H9 (cell line): ENCODE results near the gene GOLGA6L6. TPM values are rescaled to one million over a fixed set of nuclear protein-coding genes. Genes with fewer than 3 reads are reported as not detected.
"Not testable (repeated sequence)": the region's sequence is repeated elsewhere in the genome, so short reads cannot be mapped to it uniquely, and the experiment has no call there.

Experiments
- DNase-seq: peaks from one replicate; pipeline ENCODE4 v3.0.0-alpha.2; 2017
- H2AFZ ChIP-seq: one replicate; pipeline ENCODE4 v1.6.1; 2013; ENCODE audit warnings: mild to moderate bottlenecking, low read length, control low read depth, moderate library complexity
- H2AK5ac ChIP-seq: 2 replicates; pipeline ENCODE4 v1.6.1; 2013; ENCODE audit warnings: low read length, control low read depth, mixed read lengths; ENCODE audit not compliant: insufficient read length
- H2BK120ac ChIP-seq: one replicate; pipeline ENCODE4 v1.6.1; 2013; ENCODE audit warnings: low read depth, mild to moderate bottlenecking, low read length, control low read depth, inconsistent platforms; ENCODE audit not compliant: poor library complexity, severe bottlenecking
- H2BK12ac ChIP-seq: 2 replicates; pipeline ENCODE4 v1.6.1; 2013; ENCODE audit warnings: low read length, control low read depth, mixed read lengths, low read depth; ENCODE audit not compliant: insufficient read length
- H2BK15ac ChIP-seq: 2 replicates; pipeline ENCODE4 v1.6.1; 2013; ENCODE audit warnings: low read depth, low read length, control low read depth
- H2BK20ac ChIP-seq: one replicate; pipeline ENCODE4 v1.6.1; 2013; ENCODE audit warnings: low read depth, mild to moderate bottlenecking, low read length, control low read depth, inconsistent platforms; ENCODE audit not compliant: poor library complexity, severe bottlenecking
- H2BK5ac ChIP-seq: 2 replicates; pipeline ENCODE4 v1.6.1; 2013; ENCODE audit warnings: low read length, control low read depth, mixed read lengths; ENCODE audit not compliant: insufficient read length
- H3K14ac ChIP-seq: 2 replicates; pipeline ENCODE4 v1.6.1; 2013; ENCODE audit warnings: low read length, control low read depth; ENCODE audit not compliant: insufficient read depth
- H3K18ac ChIP-seq: 2 replicates; pipeline ENCODE4 v1.6.1; 2013; ENCODE audit warnings: low read depth, mild to moderate bottlenecking, mixed read lengths, low read length, control low read depth; ENCODE audit not compliant: insufficient read length
- H3K23ac ChIP-seq: 2 replicates; pipeline ENCODE4 v1.6.1; 2013; ENCODE audit warnings: low read length, control low read depth, mixed read lengths, low read depth; ENCODE audit not compliant: insufficient read length
- H3K23me2 ChIP-seq: 2 replicates; pipeline ENCODE4 v1.6.1; 2013; ENCODE audit warnings: low read depth, mild to moderate bottlenecking, mixed read lengths, low read length, control low read depth; ENCODE audit not compliant: insufficient read length, poor library complexity, severe bottlenecking
- H3K27ac ChIP-seq: 2 replicates; pipeline ENCODE4 v1.5.1; 2013; ENCODE audit warnings: low read length, control low read depth, mixed read lengths, low read depth; ENCODE audit not compliant: insufficient read length
- H3K27me3 ChIP-seq: 2 replicates; pipeline ENCODE4 v1.6.1; 2013; ENCODE audit warnings: low read length, control low read depth, inconsistent platforms; ENCODE audit not compliant: insufficient read depth
- H3K4ac ChIP-seq: 2 replicates; pipeline ENCODE4 v1.6.1; 2013; ENCODE audit warnings: low read depth, mild to moderate bottlenecking, control low read depth, inconsistent platforms, low read length, moderate library complexity
- H3K4me1 ChIP-seq: 2 replicates; pipeline ENCODE4 v1.6.1; 2013; ENCODE audit warnings: low read length, control low read depth, inconsistent platforms; ENCODE audit not compliant: insufficient read depth
- H3K4me2 ChIP-seq: 2 replicates; pipeline ENCODE4 v1.6.1; 2013; ENCODE audit warnings: low read length, control low read depth, mixed read lengths; ENCODE audit not compliant: insufficient read length, insufficient read depth
- H3K56ac ChIP-seq: 2 replicates; pipeline ENCODE4 v1.6.1; 2013; ENCODE audit warnings: low read depth, mild to moderate bottlenecking, mixed read lengths, low read length, control low read depth; ENCODE audit not compliant: insufficient read length
- H3K79me1 ChIP-seq: 2 replicates; pipeline ENCODE4 v1.6.1; 2013; ENCODE audit warnings: low read depth, mild to moderate bottlenecking, moderate library complexity, low read length, control low read depth, inconsistent platforms; ENCODE audit not compliant: insufficient read depth, poor library complexity, severe bottlenecking
- H3K79me2 ChIP-seq: 2 replicates; pipeline ENCODE4 v1.6.1; 2013; ENCODE audit warnings: low read length, control low read depth, inconsistent platforms; ENCODE audit not compliant: insufficient read depth
- H3K9ac ChIP-seq: 2 replicates; pipeline ENCODE4 v1.6.1; 2013; ENCODE audit warnings: low read length, control low read depth, mixed read lengths; ENCODE audit not compliant: insufficient read length; ENCODE audit errors: extremely low read depth
- H3K9me3 ChIP-seq: one replicate; pipeline ENCODE4 v1.6.1; 2013; ENCODE audit warnings: low read depth, low read length, inconsistent platforms; ENCODE audit not compliant: control insufficient read depth
- H3T11ph ChIP-seq: one replicate; pipeline ENCODE4 v1.6.1; 2013; ENCODE audit warnings: mild to moderate bottlenecking, low read length, control low read depth, inconsistent platforms
- H4K20me1 ChIP-seq: one replicate; pipeline ENCODE4 v1.6.1; 2013; ENCODE audit not compliant: control insufficient read depth, insufficient read length, insufficient read depth
- H4K5ac ChIP-seq: 2 replicates; pipeline ENCODE4 v1.6.1; 2013; ENCODE audit warnings: low read depth, mild to moderate bottlenecking, mixed read lengths, low read length, control low read depth; ENCODE audit not compliant: insufficient read length
- H4K8ac ChIP-seq: replicated peaks from 2 replicates; pipeline ENCODE4 v1.6.1; 2013; ENCODE audit warnings: low read length, control low read depth, mixed read lengths, low read depth; ENCODE audit not compliant: insufficient read length
- H4K91ac ChIP-seq: 2 replicates; pipeline ENCODE4 v1.6.1; 2013; ENCODE audit warnings: low read depth, mild to moderate bottlenecking, moderate library complexity, mixed read lengths, low read length, control low read depth; ENCODE audit not compliant: insufficient read length
- H3K27ac Mint-ChIP-seq, 3 experiments: 2 replicates in 2 of 3; 3 replicates in 1 of 3; pipeline ENCODE4 v1.8.0; 2020 to 2021; ENCODE audit warnings: mixed read lengths in 3 of 3, mild to moderate bottlenecking in 1 of 3, moderate library complexity in 1 of 3
- H3K27me3 Mint-ChIP-seq: 2 replicates; pipeline ENCODE4 v1.8.0; 2021; ENCODE audit warnings: low read depth, mild to moderate bottlenecking, moderate library complexity, mixed read lengths
- H3K36me3 Mint-ChIP-seq, 3 experiments: 2 replicates in 2 of 3; 3 replicates in 1 of 3; pipeline ENCODE4 v1.8.0; 2020 to 2021; ENCODE audit warnings: low read depth in 3 of 3, mixed read lengths in 3 of 3; ENCODE audit not compliant: insufficient read depth in 1 of 3
- H3K4me1 Mint-ChIP-seq, 2 experiments: 2 replicates each; pipeline ENCODE4 v1.8.0; 2020; ENCODE audit warnings: mixed read lengths in 2 of 2
- H3K4me3 Mint-ChIP-seq, 2 experiments: 2 replicates in 1 of 2; 3 replicates in 1 of 2; pipeline ENCODE4 v1.8.0; 2020 to 2021; ENCODE audit warnings: mild to moderate bottlenecking in 2 of 2, mixed read lengths in 2 of 2, moderate library complexity in 1 of 2
- H3K9me3 Mint-ChIP-seq, 2 experiments: 2 replicates in 1 of 2; 3 replicates in 1 of 2; pipeline ENCODE4 v1.8.0; 2020; ENCODE audit warnings: mild to moderate bottlenecking in 2 of 2, mixed read lengths in 2 of 2, moderate library complexity in 1 of 2
- WGBS: extraction: QIAGEN DNeasy Blood & Tissue Kit; methylation state at CpG from one replicate; pipeline ENCODE4 v1.1.7; 2013; ENCODE audit warnings: missing lambda C conversion rate, low lambda C conversion rate, mixed read lengths; ENCODE audit not compliant: insufficient read length; ENCODE audit errors: extremely low coverage; 5-methylcytosine and 5-hydroxymethylcytosine counted together
- total RNA-seq: library from RNA; stranded (reverse); gene quantifications from 2 replicates; pipeline ENCODE4 v1.2.1, GENCODE V29; 2021

The GOLGA6L6 gene
- total RNA-seq, 1 experiment from 2014 or later: not detected

DNA sequence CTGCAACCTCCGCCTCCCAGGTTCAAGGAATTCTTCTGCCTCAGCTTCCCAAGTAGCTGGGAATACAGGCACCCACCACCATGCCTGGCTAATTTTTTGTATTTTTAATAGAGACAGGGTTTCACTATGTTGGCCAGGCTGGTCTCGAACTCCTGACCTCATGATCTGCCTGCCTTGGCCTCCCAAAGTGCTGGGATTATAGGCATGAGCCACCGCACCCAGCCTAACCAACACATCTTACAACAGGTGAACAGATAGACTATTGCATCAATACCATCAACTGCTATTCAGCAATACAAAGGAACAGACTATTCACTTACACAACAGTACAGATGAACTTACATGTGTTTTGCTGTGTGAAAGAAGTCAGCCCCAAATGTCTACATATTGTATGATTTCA, 45.2 kb upstream of the GOLGA6L6 start:
- H4K5ac ChIP-seq, H3K27ac Mint-ChIP-seq, H2BK12ac ChIP-seq, H3K27me3 Mint-ChIP-seq, H3K9me3 ChIP-seq, H3K4me3 Mint-ChIP-seq, H3K36me3 Mint-ChIP-seq, H3K27ac ChIP-seq, H4K91ac ChIP-seq, H3K4me1 ChIP-seq, H4K8ac ChIP-seq, H2BK5ac ChIP-seq, H3K23ac ChIP-seq, H3K56ac ChIP-seq, H3T11ph ChIP-seq, H4K20me1 ChIP-seq, H3K4me1 Mint-ChIP-seq, H3K4ac ChIP-seq, DNase-seq, H2BK15ac ChIP-seq, H3K4me2 ChIP-seq, H3K9ac ChIP-seq, H2BK120ac ChIP-seq, H3K23me2 ChIP-seq, H2BK20ac ChIP-seq, H3K79me1 ChIP-seq, H3K27me3 ChIP-seq, H3K14ac ChIP-seq, H2AK5ac ChIP-seq, H3K79me2 ChIP-seq, H3K18ac ChIP-seq, H2AFZ ChIP-seq: not testable (repeated sequence)
- peaks cover 9 to 17% of the 10 kb centered on the region in 2 experiments for H3K9me3 Mint-ChIP-seq
- no CpG with 5 or more reads among the region's 3 CpGs for WGBS

- not testable (repeated sequence) for DNase-seq
Measured at GRCh38 chr15:20582726-20583115, 41.1 kb upstream of the GOLGA6L6 start.

More at GRCh38 chr15:20582726-20583115, 41.1 kb upstream of the GOLGA6L6 start:
- H3K27me3 ChIP-seq, H3K27ac ChIP-seq, H3K4me3 Mint-ChIP-seq, H3K9ac ChIP-seq, H2BK120ac ChIP-seq, H3K18ac ChIP-seq, H4K20me1 ChIP-seq, H3K4ac ChIP-seq, H2BK12ac ChIP-seq, H3K4me1 ChIP-seq, H3K56ac ChIP-seq, H2AK5ac ChIP-seq, H3K79me1 ChIP-seq, H3T11ph ChIP-seq, H3K23me2 ChIP-seq, H3K14ac ChIP-seq, H3K79me2 ChIP-seq, H4K8ac ChIP-seq, H3K27me3 Mint-ChIP-seq, H4K5ac ChIP-seq, H2BK15ac ChIP-seq, H2AFZ ChIP-seq, H4K91ac ChIP-seq, H3K4me2 ChIP-seq, H3K36me3 Mint-ChIP-seq, H2BK5ac ChIP-seq, H2BK20ac ChIP-seq, H3K4me1 Mint-ChIP-seq, H3K9me3 ChIP-seq, H3K23ac ChIP-seq, H3K27ac Mint-ChIP-seq: not testable (repeated sequence)
- H3K9me3 Mint-ChIP-seq: peaks cover 13 to 22% of the 10 kb centered on the region in 2 experiments
- WGBS: no CpG with 5 or more reads among the region's 18 CpGs
